Measurements from ENCODE around the gene SYDE1. TPM values are rescaled to one million over a fixed set of nuclear protein-coding genes. Genes with fewer than 3 reads are reported as not detected.

SYDE1 gene
- total RNA-seq, 1 donor from 2014 or later: 0.53 TPM

- TF ChIP-seq CTCF (IDR thresholded peaks at IDR 0.05; ENCODE audit: insufficient read depth, low read length, severe bottlenecking): no peak
- DNase-seq (ENCODE audit: low read depth) (no peak), FAIRE-seq (no peak)
- H3K27me3 ChIP-seq (ENCODE audit: control insufficient read depth, insufficient read depth, low read length): no peaks in the 10 kb centered on the region
- H3K36me3 ChIP-seq (ENCODE audit: control insufficient read depth, insufficient read depth, low read length): no peaks in the 10 kb centered on the region
- no peak overlapping the region for H3K4me3 ChIP-seq (ENCODE audit: low read depth, low read length)
Measured at GRCh38 chr19:15104411-15104810, 2.8 kb upstream of the SYDE1 start.

- Histone ChIP-seq H3K4me3 (ENCODE audit: low read depth, low read length) (no peak overlapping the region), H3K27me3 (ENCODE audit: control insufficient read depth, insufficient read depth, low read length) (no peaks in the 10 kb centered on the region), H3K36me3 (ENCODE audit: control insufficient read depth, insufficient read depth, low read length) (no peaks in the 10 kb centered on the region)
- FAIRE-seq: no peak
- no peak for TF ChIP-seq CTCF (IDR thresholded peaks at IDR 0.05; ENCODE audit: insufficient read depth, low read length, severe bottlenecking)
- no peak for DNase-seq (ENCODE audit: low read depth)
Measured at GRCh38 chr19:15105044-15105443, 2.2 kb upstream of the SYDE1 start.

GRCh38 chr19:15108145-15108844, 1.1 kb downstream of the SYDE1 start:
- H3K27me3 ChIP-seq (ENCODE audit: control insufficient read depth, insufficient read depth, low read length): no peaks in the 10 kb centered on the region
- H3K36me3 ChIP-seq (ENCODE audit: control insufficient read depth, insufficient read depth, low read length): no peaks in the 10 kb centered on the region
- no peak for FAIRE-seq
- no peak overlapping the region for H3K4me3 ChIP-seq (ENCODE audit: low read depth, low read length)
- DNase-seq (ENCODE audit: low read depth): no peak
- no peak for TF ChIP-seq CTCF (IDR thresholded peaks at IDR 0.05; ENCODE audit: insufficient read depth, low read length, severe bottlenecking)

- FAIRE-seq: no peak
- TF ChIP-seq CTCF (IDR thresholded peaks at IDR 0.05; ENCODE audit: insufficient read depth, low read length, severe bottlenecking): no peak
Measured at GRCh38 chr19:15108845-15109767, 1.9 kb downstream of the SYDE1 start.

GRCh38 chr19:15109768-15110417, 2.7 kb downstream of the SYDE1 start:
- FAIRE-seq (no peak), DNase-seq (ENCODE audit: low read depth) (no peak)
- Histone ChIP-seq H3K27me3 (ENCODE audit: control insufficient read depth, insufficient read depth, low read length) (no peaks in the 10 kb centered on the region), H3K4me3 (ENCODE audit: low read depth, low read length) (no peak overlapping the region), H3K36me3 (ENCODE audit: control insufficient read depth, insufficient read depth, low read length) (peaks cover 2% of the 10 kb centered on the region)
- no peak for TF ChIP-seq CTCF (IDR thresholded peaks at IDR 0.05; ENCODE audit: insufficient read depth, low read length, severe bottlenecking)

More at GRCh38 chr19:15108845-15109767, 1.9 kb downstream of the SYDE1 start:
- no peak for DNase-seq (ENCODE audit: low read depth)
- Histone ChIP-seq H3K4me3 (ENCODE audit: low read depth, low read length) (no peak overlapping the region), H3K27me3 (ENCODE audit: control insufficient read depth, insufficient read depth, low read length) (no peaks in the 10 kb centered on the region), H3K36me3 (ENCODE audit: control insufficient read depth, insufficient read depth, low read length) (peaks cover 2% of the 10 kb centered on the region)

Measured in bronchial epithelial cell (primary cell).